Heart right ventricle (tissue), 16 donors: Measurements from ENCODE around the gene RAD51B. TPM values are rescaled to one million over a fixed set of nuclear protein-coding genes. Genes with fewer than 3 reads are reported as not detected.

Experiments used
- ATAC-seq, 8 donors: fragments of 200-7000 bp; cut with Tn5 transposase; one replicate each; pipeline ENCODE4 v1.9.1; 2020; ENCODE audit warnings: mild to moderate bottlenecking in 8 of 8, moderate library complexity in 8 of 8, moderate number of reproducible peaks in 1 of 8
- DNase-seq, 2 donors: peaks; one replicate each; pipeline ENCODE4 v3.0.0-alpha.2; 2020
- H3K27ac ChIP-seq, 10 donors: fragments of 200-600 bp; sonication (generic) in 2 of 10; one replicate each; pipeline versions ENCODE4 v1.5.0 to v1.8.0; 2020 to 2022; ENCODE audit warnings: mild to moderate bottlenecking in 3 of 10
- H3K27me3 ChIP-seq, 7 donors: fragments of 200-600 bp; one replicate each; pipeline ENCODE4 v1.8.0; 2021 to 2022; ENCODE audit warnings: mild to moderate bottlenecking in 2 of 7
- H3K36me3 ChIP-seq, 9 donors: fragments of 200-600 bp; sonication (generic) in 1 of 9; one replicate each; pipeline versions ENCODE4 v1.5.0 to v1.8.0; 2020 to 2022; ENCODE audit warnings: mild to moderate bottlenecking in 2 of 9
- H3K4me1 ChIP-seq, 9 donors: fragments of 200-600 bp; sonication (generic) in 1 of 9; one replicate each; pipeline versions ENCODE4 v1.5.0 to v1.8.0; 2020 to 2022; ENCODE audit warnings: mild to moderate bottlenecking in 4 of 9
- H3K4me3 ChIP-seq, 10 donors: fragments of 200-600 bp; sonication (generic) in 2 of 10; one replicate each; pipeline versions ENCODE4 v1.5.0 to v1.8.0; 2020 to 2022; ENCODE audit warnings: mild to moderate bottlenecking in 7 of 10, moderate library complexity in 2 of 10
- H3K9me3 ChIP-seq, 11 donors: fragments of 200-600 bp in 10 of 11; sonication (generic) in 2 of 11; one replicate each; pipeline versions ENCODE4 v1.5.0 to v1.8.0; 2013 to 2022; ENCODE audit warnings: mild to moderate bottlenecking in 2 of 11, control low read depth in 1 of 11, moderate library complexity in 1 of 11
- CTCF ChIP-seq, 9 donors: fragments of 200-600 bp; sonication (generic) in 2 of 9; IDR thresholded peaks; one replicate each; pipeline versions ENCODE4 v1.5.0 to v1.8.0; 2021 to 2022; ENCODE audit warnings: antibody characterized with exemption in 9 of 9, mild to moderate bottlenecking in 5 of 9, moderate library complexity in 1 of 9
- WGBS, 2 donors: extraction: QIAGEN DNeasy Blood & Tissue Kit; methylation state at CpG; one replicate each; pipeline ENCODE4 v1.1.7; 2013; ENCODE audit warnings: inconsistent platforms in 1 of 2; 5-methylcytosine and 5-hydroxymethylcytosine counted together
- intact Hi-C, 10 donors: fragments of 100-400 bp; cut with DNase I; formaldehyde crosslinking; loops; one replicate each; pipeline versions ENCODE4 v1.11.1 to v1.14.2; 2022
- polyA plus RNA-seq, 2 donors: library from polyadenylated mRNA; stranded (reverse); fragments of 200-250 nt; gene quantifications; one replicate each; pipeline ENCODE4 v1.2.3, GENCODE V29; 2013
- total RNA-seq, 10 donors: library from RNA; stranded (reverse); fragmentation: NEBNext Ultra II Directional in 3 of 10; extraction: Animal tissue kit (Norgen Biotek cat#: 25700) in 3 of 10; gene quantifications; one replicate each; pipeline versions ENCODE4 v1.2.1 to v1.2.4, GENCODE V29; 2021 to 2023
- donor health status: Arrhythmogenic right ventricular cardiomyopathy.
- donor health status: ischemic (EF 13 %, LVEDD 7.1; RV severe dilation, severe dysfunction).
- donor health status: healthy with polysubstance abuse.
- donor health status: DM: no; HTN: yes; CAD: no.
- donor health status: DM: no; HTN: no; CAD: no.
- donor health status: ischemic (EF 25% LVEDD 6.9; RV normal size, moderate dysfunction).
- donor health status: ischemic (EF 25% LVEDD 5.7; RV mildly dilated, moderate dysfunction).
- donor health status: healthy.
- donor health status: DM: yes; HTN: yes; CAD: no.
- donor health status: Ischemic cardiomyopathy.
- donor health status: ischemic (EF 35%, LVEDD 5.7; RV mildly dilated, moderate dysfunction).
- donor health status: nonischemic (EF 11% LVEDD 7.7; RV severe dilation, severe dysfunction).
- donor health status: DM: yes; HTN: yes; CAD: no.
- donor health status: PGD.
- donor health status: ischemic (EF 29% LVEDD 5.4; RV normal size, mild dysfunction).
- donor health status: nonischemic (EF 23%, LVEDD 6.1; RV moderate dilation, normal function).

RAD51B gene
- total and polyA plus RNA-seq, 12 donors: 0.88 to 8.6 (median 3.5) TPM

DNA sequence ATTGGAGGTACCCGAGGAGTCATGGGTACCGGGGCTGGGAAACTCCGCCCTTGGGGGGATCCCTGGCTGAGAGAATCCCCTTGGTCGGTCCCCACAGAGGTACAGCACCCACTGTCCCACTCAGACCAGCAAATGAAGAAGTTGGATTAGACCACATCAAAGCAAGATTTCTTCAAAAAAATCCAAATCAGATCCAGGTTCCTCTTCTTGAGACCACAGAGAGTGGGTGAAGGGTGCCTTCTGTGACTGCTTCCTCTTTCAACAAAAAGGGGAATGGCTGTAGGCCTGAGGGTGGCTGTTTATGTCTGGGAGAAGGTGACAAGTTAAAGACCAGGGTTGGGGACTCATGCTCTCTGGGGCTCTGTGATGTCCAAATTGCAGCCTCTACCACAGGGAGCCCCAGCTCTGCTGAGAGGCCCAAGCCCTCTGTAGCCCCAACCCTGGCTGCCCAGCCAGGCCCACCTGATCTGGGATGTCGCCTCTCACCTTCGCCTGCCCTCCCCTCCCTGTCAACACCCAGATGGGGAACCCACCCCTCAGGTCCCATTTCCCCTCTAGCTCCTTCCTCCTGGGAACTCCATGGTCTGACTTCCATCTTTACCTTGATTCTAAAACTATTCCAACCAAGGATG lies 922.4 kb downstream of the RAD51B start:
- Histone ChIP-seq H3K27me3 (peaks cover 0 to 29% (median 0%) of the 10 kb centered on the region in 7 donors), H3K9me3 (peaks cover 0 to 7% (median 0%) of the 10 kb centered on the region in 11 donors), H3K36me3 (no peaks in the 10 kb centered on the region), H3K4me1 (peaks cover 0 to 20% (median 2%) of the 10 kb centered on the region in 9 donors), H3K4me3 (no peak overlapping the region), H3K27ac (peak overlapping the region in 1 of 10 donors; percentile 79)
- DNase-seq: no peak
- peak; percentile 37 to 70 (median 62) for ATAC-seq
- TF ChIP-seq CTCF (IDR thresholded peaks at IDR 0.05): no peak
- WGBS, 2 donors: 92 to 94% methylated on average over 6 of the region's 6 CpGs
- intact Hi-C loops: no loop called here

GRCh38 chr14:68744613-68745012 lies 925.0 kb downstream of the RAD51B start:
- Histone ChIP-seq H3K27ac (no peak overlapping the region), H3K9me3 (peaks cover 0 to 7% (median 0%) of the 10 kb centered on the region in 11 donors), H3K4me3 (no peak overlapping the region), H3K4me1 (peaks cover 0 to 18% (median 0%) of the 10 kb centered on the region in 9 donors), H3K36me3 (no peaks in the 10 kb centered on the region), H3K27me3 (peaks cover 0 to 34% (median 0%) of the 10 kb centered on the region in 7 donors)
- ATAC-seq: no peak
- no peak for TF ChIP-seq CTCF (IDR thresholded peaks at IDR 0.05)
- WGBS, 2 donors: 92 to 98% methylated on average over 12 of the region's 12 CpGs
- intact Hi-C loops: no loop called here
- DNase-seq: no peak

- WGBS, 2 donors: 94% methylated on average over 5 of the region's 5 CpGs
- Histone ChIP-seq H3K36me3 (no peaks in the 10 kb centered on the region), H3K4me3 (no peak overlapping the region), H3K27me3 (peaks cover 0 to 34% (median 0%) of the 10 kb centered on the region in 7 donors), H3K9me3 (no peaks in the 10 kb centered on the region), H3K27ac (no peak overlapping the region), H3K4me1 (peaks cover 0 to 13% (median 3%) of the 10 kb centered on the region in 9 donors)
- ATAC-seq (no peak), DNase-seq (no peak)
- TF ChIP-seq CTCF (IDR thresholded peaks at IDR 0.05): no peak
- intact Hi-C loops: no loop called here
Observed at GRCh38 chr14:68747393-68747792, 927.8 kb downstream of the RAD51B start.

DNA sequence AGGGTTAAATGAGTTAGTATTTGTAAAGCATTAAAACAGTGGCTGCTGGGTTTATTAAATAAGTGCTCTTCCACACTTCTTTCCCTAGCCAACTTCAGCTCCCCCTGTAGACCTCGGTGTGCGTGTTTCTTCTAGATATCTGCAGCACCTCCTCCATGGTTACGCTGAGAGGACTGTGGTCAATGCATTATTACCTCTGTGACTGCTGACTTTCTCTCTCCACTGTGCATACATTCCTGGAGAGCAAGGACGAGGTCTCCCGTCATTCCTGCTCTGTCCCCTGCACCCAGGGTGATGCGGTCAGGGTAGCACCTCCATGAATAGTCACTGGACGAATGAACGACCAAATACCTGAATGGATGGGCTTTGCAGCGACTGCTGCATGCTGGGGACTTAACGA lies 928.7 kb downstream of the RAD51B start:
- ATAC-seq (no peak), DNase-seq (no peak)
- Histone ChIP-seq H3K4me1 (peaks cover 0 to 19% (median 11%) of the 10 kb centered on the region in 9 donors), H3K9me3 (no peaks in the 10 kb centered on the region), H3K27me3 (peaks cover 0 to 34% (median 0%) of the 10 kb centered on the region in 7 donors), H3K27ac (no peak overlapping the region), H3K36me3 (no peaks in the 10 kb centered on the region), H3K4me3 (no peak overlapping the region)
- no peak for TF ChIP-seq CTCF (IDR thresholded peaks at IDR 0.05)
- intact Hi-C loops: no loop called here
- WGBS, 2 donors: 96% methylated on average over 10 of the region's 10 CpGs
